CD4-positive, CD25-positive, alpha-beta regulatory T cell (primary cell): Measurements from ENCODE around the gene TNFRSF14. TPM values are rescaled to one million over a fixed set of nuclear protein-coding genes. Genes with fewer than 3 reads are reported as not detected.
A peak's percentile ranks its signal among the peaks of the same experiment; 100 is the strongest.

Source experiments
- ATAC-seq, 2 donors: fragments of 150-1000 bp; cut with Tn5 transposase; one replicate each; pipeline ENCODE4 v1.10.0; 2021; ENCODE audit warnings: low read depth in 2 of 2, moderate number of reproducible peaks in 2 of 2, moderate library complexity in 1 of 2
- DNase-seq, 3 donors: peaks; one replicate each; pipeline versions ENCODE4 v3.0.0 to v3.0.0-alpha.2; 2012 to 2022; ENCODE audit warnings: mixed read lengths in 1 of 3
- H3K27ac ChIP-seq: one replicate; pipeline ENCODE4 v1.7.0; 2013; ENCODE audit warnings: mild to moderate bottlenecking, low read length; ENCODE audit not compliant: insufficient read depth, poor library complexity, severe bottlenecking
- H3K27me3 ChIP-seq: one replicate; pipeline ENCODE4 v1.7.0; 2013; ENCODE audit warnings: low read length; ENCODE audit not compliant: control insufficient read depth, insufficient read depth
- H3K36me3 ChIP-seq: one replicate; pipeline ENCODE4 v1.7.0; 2013; ENCODE audit warnings: mild to moderate bottlenecking, low read length, moderate library complexity; ENCODE audit not compliant: control insufficient read depth, insufficient read depth
- H3K4me1 ChIP-seq: 2 replicates; pipeline ENCODE4 v1.7.0; 2013; ENCODE audit warnings: mild to moderate bottlenecking, low read length; ENCODE audit not compliant: insufficient read depth, control insufficient read depth, poor library complexity, severe bottlenecking
- H3K4me3 ChIP-seq: one replicate; pipeline ENCODE4 v1.7.0; 2013; ENCODE audit warnings: low read depth, mild to moderate bottlenecking, low read length, moderate library complexity
- H3K9me3 ChIP-seq, 2 experiments: 1 replicate in 1 of 2; 2 replicates in 1 of 2; pipeline ENCODE4 v1.7.0; 2013; ENCODE audit warnings: low read length in 2 of 2, mild to moderate bottlenecking in 1 of 2, moderate library complexity in 1 of 2; ENCODE audit not compliant: control insufficient read depth in 2 of 2
- H3K27ac Mint-ChIP-seq, 3 donors: one replicate each; pipeline ENCODE4 v1.8.0; 2020 to 2022; ENCODE audit warnings: mild to moderate bottlenecking in 3 of 3, mixed read lengths in 3 of 3, moderate library complexity in 2 of 3
- H3K27me3 Mint-ChIP-seq: one replicate; pipeline ENCODE4 v1.8.0; 2022; ENCODE audit warnings: mild to moderate bottlenecking, mixed read lengths
- H3K36me3 Mint-ChIP-seq: one replicate; pipeline ENCODE4 v1.8.0; 2020; ENCODE audit warnings: mixed read lengths
- H3K4me1 Mint-ChIP-seq, 4 donors: one replicate each; pipeline ENCODE4 v1.8.0; 2020 to 2022; ENCODE audit warnings: mixed read lengths in 4 of 4, mild to moderate bottlenecking in 1 of 4
- H3K4me3 Mint-ChIP-seq, 4 donors: one replicate each; pipeline ENCODE4 v1.8.0; 2020 to 2022; ENCODE audit warnings: mild to moderate bottlenecking in 4 of 4, mixed read lengths in 4 of 4, moderate library complexity in 3 of 4
- H3K9me3 Mint-ChIP-seq, 7 donors: one replicate each; pipeline ENCODE4 v1.8.0; 2020 to 2022; ENCODE audit warnings: mixed read lengths in 7 of 7, mild to moderate bottlenecking in 3 of 7, moderate library complexity in 2 of 7
- polyA plus RNA-seq, 4 donors: library from polyadenylated mRNA; unstranded; fragments of 300-500 nt; fragmentation: Illumina TruSeq; gene quantifications; one replicate each; pipeline ENCODE4 v1.2.3, GENCODE V29; 2021
- total RNA-seq: library from RNA; stranded (reverse); gene quantifications from one replicate; pipeline ENCODE4 v1.2.3, GENCODE V29; 2022

Gene TNFRSF14
- total and polyA plus RNA-seq, 5 donors from 2014 or later = 57.3 to 235 (median 74.2) TPM

- Histone ChIP-seq H3K36me3 (peaks cover 28% of the 10 kb centered on the region), H3K9me3 (no peaks in the 10 kb centered on the region), H3K27me3 (no peaks in the 10 kb centered on the region), H3K27ac (peak overlapping the region; percentile 97), H3K4me1 (peaks cover 59% of the 10 kb centered on the region), H3K4me3 (peak overlapping the region; percentile 77)
- peaks cover 4% of the 10 kb centered on the region for H3K36me3 Mint-ChIP-seq
- H3K27ac Mint-ChIP-seq = peak overlapping the region; percentile 26 to 99 (median 47)
- peaks cover 0 to 2% (median 0%) of the 10 kb centered on the region in 7 donors for H3K9me3 Mint-ChIP-seq
- H3K27me3 Mint-ChIP-seq = no peaks in the 10 kb centered on the region
- H3K4me3 Mint-ChIP-seq = peak overlapping the region; percentile 89 to 100 (median 98)
- ATAC-seq (no peak), DNase-seq (no peak)
- H3K4me1 Mint-ChIP-seq = peaks cover 0 to 53% (median 10%) of the 10 kb centered on the region in 4 donors
These were observed 1.6 kb downstream of the TNFRSF14 start for GRCh38 chr1:2557482-2558400.

- peaks cover 59% of the 10 kb centered on the region for H3K4me1 ChIP-seq
- H3K4me3 ChIP-seq = no peak overlapping the region
- Mint-ChIP-seq H3K36me3 (peaks cover 4% of the 10 kb centered on the region), H3K4me3 (peak overlapping the region; percentile 89 to 100 (median 98)), H3K4me1 (peaks cover 0 to 53% (median 10%) of the 10 kb centered on the region in 4 donors), H3K27ac (peak overlapping the region; percentile 47 to 85 (median 76)), H3K9me3 (peaks cover 0 to 2% (median 0%) of the 10 kb centered on the region in 7 donors), H3K27me3 (no peaks in the 10 kb centered on the region)
- H3K27ac ChIP-seq = peak overlapping the region; percentile 97
- no peak for DNase-seq
- no peaks in the 10 kb centered on the region for H3K27me3 ChIP-seq
- peaks cover 34% of the 10 kb centered on the region for H3K36me3 ChIP-seq
- no peaks in the 10 kb centered on the region for H3K9me3 ChIP-seq
- ATAC-seq = no peak
These were observed 2.2 kb downstream of the TNFRSF14 start for GRCh38 chr1:2558420-2558819.

GRCh38 chr1:2558861-2559260, 2.7 kb downstream of the TNFRSF14 start:
- Mint-ChIP-seq H3K4me3 (peak overlapping the region; percentile 69 to 98 (median 78)), H3K36me3 (peaks cover 4% of the 10 kb centered on the region), H3K9me3 (peaks cover 0 to 2% (median 0%) of the 10 kb centered on the region in 7 donors), H3K27ac (peak overlapping the region in 2 of 3 donors; percentile 76 to 85), H3K27me3 (no peaks in the 10 kb centered on the region), H3K4me1 (peaks cover 0 to 50% (median 10%) of the 10 kb centered on the region in 4 donors)
- DNase-seq = no peak
- Histone ChIP-seq H3K27ac (peak overlapping the region; percentile 21), H3K27me3 (no peaks in the 10 kb centered on the region), H3K36me3 (peaks cover 34% of the 10 kb centered on the region), H3K4me1 (peaks cover 59% of the 10 kb centered on the region), H3K4me3 (no peak overlapping the region), H3K9me3 (no peaks in the 10 kb centered on the region)
- ATAC-seq = no peak

- peaks cover 4% of the 10 kb centered on the region for H3K36me3 Mint-ChIP-seq
- Histone ChIP-seq H3K4me1 (peaks cover 54% of the 10 kb centered on the region), H3K4me3 (no peak overlapping the region), H3K27ac (no peak overlapping the region), H3K36me3 (peaks cover 34% of the 10 kb centered on the region), H3K9me3 (no peaks in the 10 kb centered on the region), H3K27me3 (no peaks in the 10 kb centered on the region)
- peaks cover 0 to 46% (median 9%) of the 10 kb centered on the region in 4 donors for H3K4me1 Mint-ChIP-seq
- H3K27ac Mint-ChIP-seq = peak overlapping the region in 1 of 3 donors; percentile 83
- no peaks in the 10 kb centered on the region for H3K27me3 Mint-ChIP-seq
- peaks cover 0 to 2% (median 0%) of the 10 kb centered on the region in 7 donors for H3K9me3 Mint-ChIP-seq
- no peak for DNase-seq
- no peak for ATAC-seq
- peak overlapping the region; percentile 21 to 68 (median 42) for H3K4me3 Mint-ChIP-seq
These were observed 3.5 kb downstream of the TNFRSF14 start for GRCh38 chr1:2559509-2560298.

GRCh38 chr1:2560299-2561073, 4.3 kb downstream of the TNFRSF14 start:
- Mint-ChIP-seq H3K4me3 (peak overlapping the region in 2 of 4 donors; percentile 7 to 68), H3K36me3 (peaks cover 4% of the 10 kb centered on the region), H3K27me3 (no peaks in the 10 kb centered on the region), H3K4me1 (peaks cover 0 to 39% (median 6%) of the 10 kb centered on the region in 4 donors), H3K9me3 (peaks cover 0 to 2% (median 0%) of the 10 kb centered on the region in 7 donors), H3K27ac (no peak overlapping the region)
- H3K4me3 ChIP-seq = no peak overlapping the region
- peaks cover 46% of the 10 kb centered on the region for H3K4me1 ChIP-seq
- DNase-seq = no peak
- H3K27me3 ChIP-seq = no peaks in the 10 kb centered on the region
- no peak for ATAC-seq
- H3K27ac ChIP-seq = peak overlapping the region; percentile 33
- peaks cover 34% of the 10 kb centered on the region for H3K36me3 ChIP-seq
- H3K9me3 ChIP-seq = no peaks in the 10 kb centered on the region

- H3K4me3 Mint-ChIP-seq = peak overlapping the region in 2 of 4 donors; percentile 51 to 61
- H3K9me3 Mint-ChIP-seq = peaks cover 0 to under 1% (median 0%) of the 10 kb centered on the region in 7 donors
- peaks cover 0 to 35% (median 3%) of the 10 kb centered on the region in 4 donors for H3K4me1 Mint-ChIP-seq
- H3K4me3 ChIP-seq = no peak overlapping the region
- DNase-seq (no peak), ATAC-seq (no peak)
- no peaks in the 10 kb centered on the region for H3K9me3 ChIP-seq
- H3K27me3 Mint-ChIP-seq = no peaks in the 10 kb centered on the region
- H3K27me3 ChIP-seq = no peaks in the 10 kb centered on the region
- H3K36me3 Mint-ChIP-seq = peaks cover 4% of the 10 kb centered on the region
- H3K4me1 ChIP-seq = peaks cover 37% of the 10 kb centered on the region
- no peak overlapping the region for H3K27ac ChIP-seq
- peak overlapping the region in 2 of 3 donors; percentile 58 to 79 for H3K27ac Mint-ChIP-seq
- H3K36me3 ChIP-seq = peaks cover 34% of the 10 kb centered on the region
These were observed 5.3 kb downstream of the TNFRSF14 start for GRCh38 chr1:2561446-2561845.
